HG02852 (cell line): ENCODE measurements around the gene TTF2.
"Not testable (repeated sequence)": the region's sequence is repeated elsewhere in the genome, so short reads cannot be mapped to it uniquely, and the experiment has no call there.

Experiments
- ATAC-seq: cut with Tn5 transposase; IDR thresholded peaks from one replicate; pipeline ENCODE4 v1.9.1; 2021; ENCODE audit warnings: mild to moderate bottlenecking, moderate library complexity; ENCODE audit not compliant: unreplicated experiment

The TTF2 gene

GRCh38 chr1:117092594-117092993, 32.5 kb downstream of the TTF2 start:
- no peak for ATAC-seq

DNA sequence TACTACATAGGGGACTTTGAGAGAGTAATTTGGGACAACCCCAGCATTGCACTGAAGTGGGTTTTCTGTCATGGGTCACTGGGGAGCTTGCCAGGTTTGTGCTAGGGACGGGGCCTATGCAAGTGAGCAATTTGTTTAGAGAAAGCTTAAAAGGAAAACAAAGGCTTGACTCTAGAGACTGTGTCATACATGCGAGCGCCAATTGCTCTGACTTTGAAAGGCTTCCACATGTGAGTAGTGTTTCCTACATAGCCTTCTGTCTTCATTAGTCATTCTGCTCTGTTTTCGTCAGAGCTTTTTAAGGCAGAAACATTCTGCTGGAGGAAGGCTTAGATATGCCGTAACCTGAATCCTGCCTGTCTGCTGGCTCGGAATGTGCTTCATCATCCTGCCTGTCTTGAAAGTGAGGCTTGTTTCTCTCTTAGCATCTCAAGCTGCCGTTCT, 33.0 kb downstream of the TTF2 start:
- no peak for ATAC-seq

DNA sequence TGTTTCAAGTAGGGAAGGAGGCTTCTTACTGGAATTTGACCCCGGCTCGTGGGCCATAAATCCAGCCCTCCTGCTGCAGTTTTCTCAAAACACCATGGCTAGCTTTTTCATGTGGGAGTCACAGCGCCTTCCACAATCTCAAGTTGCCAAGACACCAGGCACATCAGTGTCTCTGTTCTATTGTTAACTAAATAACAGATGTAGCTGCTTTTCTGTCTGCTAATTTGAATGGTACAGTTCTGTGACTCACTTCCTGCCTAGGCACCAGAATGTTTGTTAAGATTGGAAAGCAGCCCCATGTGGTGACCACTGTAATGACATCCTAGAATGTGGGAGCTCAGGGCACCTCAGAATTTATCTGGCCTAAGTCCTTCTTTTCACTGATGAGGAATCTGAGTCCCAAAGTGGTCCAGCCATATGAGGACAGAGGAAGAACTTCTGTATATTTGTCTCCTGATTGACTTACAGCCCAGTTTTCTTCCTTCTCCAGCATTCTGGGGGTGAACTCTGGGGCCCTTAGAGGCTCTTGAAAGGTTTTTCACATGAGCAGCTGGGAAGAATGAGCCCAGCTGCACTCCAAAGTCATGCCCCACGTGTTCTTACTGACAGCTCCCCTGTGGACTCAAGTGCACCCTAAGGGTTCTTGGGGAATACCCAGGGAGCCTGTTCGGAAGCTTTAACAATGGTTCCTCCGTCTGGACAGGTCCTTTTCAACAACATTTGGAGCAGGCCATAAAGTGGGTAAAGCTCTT, 33.9 kb downstream of the TTF2 start:
- peak; percentile 81 for ATAC-seq

DNA sequence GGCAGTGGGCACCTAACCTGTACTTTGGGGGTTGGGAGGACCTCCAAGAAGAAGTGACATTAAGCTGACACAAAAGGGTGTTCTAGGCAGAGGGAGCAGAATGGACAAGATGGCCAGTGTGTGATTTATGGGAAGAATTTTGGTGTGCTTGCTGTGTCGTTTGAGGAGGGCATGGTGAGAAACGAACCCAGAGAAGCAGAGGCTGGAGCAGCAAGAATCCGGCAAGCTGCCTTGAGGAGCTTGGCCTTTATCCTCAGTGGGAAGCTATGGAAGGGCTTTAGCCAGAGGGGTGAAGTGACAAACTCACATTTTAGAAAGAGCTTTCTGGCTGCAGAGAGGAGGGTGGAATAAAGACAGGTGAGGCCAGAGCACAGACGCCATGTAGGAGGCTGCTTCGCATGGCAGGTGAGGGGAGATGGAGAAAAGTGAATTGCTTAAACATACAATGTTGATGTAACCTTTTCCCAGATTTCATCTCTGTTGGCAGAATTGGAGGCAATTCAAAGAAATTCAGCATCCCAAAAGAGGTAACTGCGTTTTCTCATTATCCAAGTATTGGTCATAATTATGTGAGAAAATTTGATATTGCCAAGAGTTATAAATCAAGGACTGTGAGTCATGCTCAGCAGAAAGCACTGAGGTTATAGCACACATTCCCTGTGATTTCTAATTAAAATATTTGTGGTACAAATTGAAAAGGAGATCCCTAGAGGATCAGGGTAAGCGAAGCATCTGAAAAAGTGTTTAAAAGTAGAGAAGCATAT, 34.9 kb downstream of the TTF2 start:
- ATAC-seq, result no peak

DNA sequence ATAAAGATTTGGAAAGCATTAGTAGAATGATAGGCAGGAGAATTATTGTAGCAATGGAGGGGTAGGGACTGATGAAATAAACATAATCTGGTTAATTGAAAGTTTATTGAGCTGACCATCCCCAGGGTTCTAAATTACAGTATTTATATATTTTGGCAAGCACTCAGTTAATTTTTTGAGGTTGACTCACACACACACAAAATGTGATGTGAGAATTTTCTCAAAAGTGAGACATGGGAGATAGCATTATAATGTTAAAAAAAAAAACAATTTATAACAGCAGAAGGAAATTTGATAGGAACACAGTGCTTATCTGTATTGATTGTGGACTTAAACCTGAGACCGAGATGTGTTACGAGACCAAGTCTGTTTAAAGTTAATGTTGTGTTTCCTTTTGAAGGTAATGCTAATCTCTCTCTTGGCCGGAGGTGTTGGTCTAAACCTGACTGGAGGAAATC, 36.9 kb downstream of the TTF2 start:
- ATAC-seq, result no peak

- no peak for ATAC-seq
Observed at GRCh38 chr1:117097443-117097842, 37.3 kb downstream of the TTF2 start.

DNA sequence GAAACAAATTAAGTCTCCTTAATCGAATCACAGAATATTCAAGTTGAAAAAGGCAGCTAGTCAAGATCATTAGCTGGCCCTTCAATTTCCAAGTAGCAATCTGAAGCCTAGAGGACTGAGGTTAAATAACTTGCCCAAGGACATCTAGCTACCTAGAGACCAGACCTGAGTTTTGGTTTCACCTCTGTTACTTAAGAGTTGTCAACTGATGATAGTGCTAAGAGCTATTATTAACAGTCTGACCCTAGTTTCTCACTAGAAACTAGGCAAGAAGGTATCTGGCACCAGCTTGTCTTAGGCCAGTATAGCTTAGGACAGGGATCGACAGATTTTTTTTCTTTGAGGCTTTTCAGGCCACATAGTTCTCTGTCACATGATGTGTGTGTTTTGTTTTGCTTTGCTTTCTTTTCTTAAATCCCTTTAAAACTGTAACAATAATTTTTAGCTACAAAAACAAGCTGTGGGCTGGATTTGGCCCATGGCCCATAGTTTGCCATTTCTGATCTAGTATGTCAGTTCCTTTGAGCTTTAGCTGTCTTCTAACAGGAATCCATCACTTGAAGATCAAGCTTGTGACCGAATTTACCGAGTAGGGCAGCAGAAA, 38.3 kb downstream of the TTF2 start:
- no peak for ATAC-seq

DNA sequence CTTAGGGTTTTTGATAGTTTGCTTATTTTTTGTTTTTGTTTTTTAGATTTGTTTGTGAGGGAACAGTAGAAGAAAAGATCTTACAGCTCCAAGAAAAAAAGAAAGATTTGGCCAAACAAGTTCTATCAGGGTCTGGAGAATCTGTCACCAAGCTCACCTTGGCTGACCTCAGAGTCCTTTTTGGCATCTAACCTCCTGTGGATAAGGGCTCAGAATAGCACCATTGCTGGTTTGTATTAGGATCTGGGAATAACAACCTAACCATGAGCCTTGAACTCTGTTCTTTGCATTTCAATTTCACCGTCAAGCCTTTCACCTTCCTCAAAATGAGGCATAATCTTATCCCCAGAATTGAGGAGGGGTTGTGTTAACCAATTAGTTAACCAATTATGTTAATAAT, 41.2 kb downstream of the TTF2 start:
- ATAC-seq, result no peak

GRCh38 chr1:117101858-117102257, 41.7 kb downstream of the TTF2 start:
- ATAC-seq, result not testable (repeated sequence)

DNA sequence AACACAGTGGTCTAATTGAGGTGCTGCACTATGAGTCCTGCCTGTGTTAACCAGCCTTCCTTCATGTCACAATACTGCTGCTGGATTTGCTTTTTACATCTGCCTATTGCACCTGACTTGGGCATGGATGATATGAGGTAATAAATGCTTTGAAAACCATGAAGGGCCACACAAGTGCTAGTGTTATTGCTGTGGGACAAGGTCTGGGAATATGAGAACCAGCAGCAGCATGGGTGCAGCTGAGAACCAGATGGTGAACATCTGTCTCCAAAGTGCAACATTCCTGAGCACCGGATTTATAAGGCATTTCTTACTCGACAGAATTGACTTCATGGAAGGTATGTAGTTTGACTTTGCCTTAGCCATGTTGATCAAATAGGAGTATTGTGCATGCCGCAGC, 44.9 kb downstream of the TTF2 start:
- no peak for ATAC-seq

GRCh38 chr1:117105722-117106121, 45.6 kb downstream of the TTF2 start:
- no peak for ATAC-seq

- ATAC-seq, result no peak
Observed at GRCh38 chr1:117106478-117106877, 46.4 kb downstream of the TTF2 start.

DNA sequence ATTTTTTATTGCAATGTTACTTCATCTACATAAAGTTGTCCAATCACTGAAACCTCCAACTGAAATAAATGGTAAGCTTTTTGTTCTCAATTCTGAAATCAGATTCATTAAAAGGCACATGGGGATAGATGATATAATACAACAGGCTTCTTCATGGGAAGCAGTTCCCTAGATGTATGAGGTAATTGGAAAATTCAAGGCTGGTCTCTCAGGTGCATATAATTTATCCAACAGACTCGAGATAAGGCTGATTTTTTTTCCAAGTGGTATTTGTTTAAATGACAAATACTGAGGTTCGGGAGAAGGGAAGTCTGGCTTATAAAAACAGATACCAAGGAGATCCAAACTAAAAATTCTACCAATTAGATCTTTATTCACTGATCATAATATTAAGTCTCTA, 47.2 kb downstream of the TTF2 start:
- ATAC-seq, result no peak

DNA sequence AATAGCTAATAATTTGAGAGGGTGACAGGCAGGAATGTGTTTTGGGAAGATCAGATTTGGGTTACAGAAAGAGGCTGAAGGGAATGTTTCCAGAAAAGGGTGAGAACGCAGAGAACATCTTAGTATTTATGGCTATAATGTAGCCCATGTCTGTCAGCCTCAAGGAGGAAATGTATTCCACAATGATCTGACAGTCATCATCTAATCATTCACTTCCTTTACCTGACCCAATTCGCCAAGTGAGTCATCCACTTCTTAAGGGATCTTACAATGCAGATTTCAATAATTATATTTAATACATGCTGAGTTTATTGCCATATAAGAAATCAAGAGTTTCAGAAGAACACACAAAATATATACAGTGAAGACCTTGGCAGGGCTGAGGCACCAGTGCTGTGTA, 50.6 kb downstream of the TTF2 start:
- ATAC-seq, result no peak

DNA sequence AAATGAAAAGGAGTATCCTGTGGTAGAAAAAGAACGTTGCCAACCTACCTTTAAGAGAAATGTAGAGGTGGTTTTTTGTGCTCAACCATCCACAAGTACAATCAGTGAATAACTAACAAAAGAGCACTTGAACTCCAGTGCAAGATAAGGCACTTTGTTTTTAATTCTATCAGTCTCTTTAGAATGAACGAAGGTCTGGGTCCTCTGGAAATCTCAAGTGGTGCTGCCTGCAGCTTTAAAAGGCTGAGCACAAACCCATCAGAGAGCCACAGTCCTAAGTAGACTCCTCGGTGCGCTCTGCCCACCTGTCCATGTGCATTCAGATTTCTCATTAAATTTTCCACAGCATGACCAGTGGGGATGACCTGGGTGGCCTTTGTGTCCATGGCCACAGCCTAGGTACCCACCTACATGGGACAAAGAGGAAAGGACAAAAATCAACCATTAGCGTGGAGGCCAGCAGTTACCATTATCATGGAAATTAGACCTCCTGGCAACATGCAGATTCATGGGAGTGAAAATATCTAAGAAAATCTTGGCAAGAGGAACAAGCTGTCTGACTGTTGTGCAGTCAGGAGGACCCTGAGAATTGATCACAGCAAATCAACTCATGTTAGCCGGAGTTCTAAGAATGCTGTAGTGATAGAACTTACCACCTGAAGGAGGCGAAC, 52.1 kb downstream of the TTF2 start:
- no peak for ATAC-seq

- no peak for ATAC-seq
Observed at GRCh38 chr1:117113199-117113598, 53.1 kb downstream of the TTF2 start.

GRCh38 chr1:117114877-117115276, 54.8 kb downstream of the TTF2 start:
- ATAC-seq, result no peak

GRCh38 chr1:117116090-117116783, 56.1 kb downstream of the TTF2 start:
- ATAC-seq, result no peak

DNA sequence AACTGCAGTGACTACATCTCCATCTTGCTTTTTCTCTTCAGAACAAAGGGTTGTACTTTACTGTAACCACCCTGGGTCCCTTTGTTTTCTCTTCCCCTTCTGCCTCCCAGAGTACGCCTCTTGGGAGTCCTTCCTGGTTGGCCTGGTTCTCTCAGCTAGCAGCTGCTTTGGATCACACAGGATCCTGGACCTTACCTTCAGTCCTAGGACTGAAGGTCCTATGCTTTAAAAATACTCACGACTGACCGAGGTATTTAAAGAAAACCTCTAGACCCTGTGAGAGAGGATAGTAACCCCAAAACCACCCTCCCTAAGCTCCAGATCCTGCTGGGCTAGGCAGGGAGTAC, 56.6 kb downstream of the TTF2 start:
- no peak for ATAC-seq

GRCh38 chr1:117117697-117118096, 57.6 kb downstream of the TTF2 start:
- ATAC-seq, result no peak

- ATAC-seq, result no peak
Observed at GRCh38 chr1:117118137-117118536, 58.0 kb downstream of the TTF2 start.
